Neural progenitor cell (in vitro differentiated cells): ENCODE results near the gene DNAJA4.

Experiments
- CTCF ChIP-seq: fragments of 200-600 bp; sonication (generic); IDR thresholded peaks from 2 replicates; pipeline ENCODE4 v1.5.1; 2017; ENCODE audit warnings: antibody characterized with exemption, mild to moderate bottlenecking
- EZH2 ChIP-seq: fragments of 200-600 bp; sonication (generic); IDR thresholded peaks from 2 replicates; pipeline ENCODE4 v1.6.1; 2017; ENCODE audit warnings: antibody characterized with exemption, mild to moderate bottlenecking, moderate library complexity
- EZH2phosphoT487 ChIP-seq: fragments of 200-600 bp; sonication (generic); IDR thresholded peaks from 2 replicates; pipeline ENCODE4 v1.6.1; 2017; ENCODE audit warnings: antibody characterized with exemption

- TF ChIP-seq CTCF (no peak), EZH2 (no peak), EZH2phosphoT487 (no peak)
These were observed 40.9 kb upstream of the DNAJA4 start for GRCh38 chr15:78223396-78224022.
